ENCODE data around the gene POLR2I. TPM values are rescaled to one million over a fixed set of nuclear protein-coding genes. Genes with fewer than 3 reads are reported as not detected.

Gene POLR2I
- total RNA-seq, 1 experiment from 2014 or later, result 92.2 TPM

DNA sequence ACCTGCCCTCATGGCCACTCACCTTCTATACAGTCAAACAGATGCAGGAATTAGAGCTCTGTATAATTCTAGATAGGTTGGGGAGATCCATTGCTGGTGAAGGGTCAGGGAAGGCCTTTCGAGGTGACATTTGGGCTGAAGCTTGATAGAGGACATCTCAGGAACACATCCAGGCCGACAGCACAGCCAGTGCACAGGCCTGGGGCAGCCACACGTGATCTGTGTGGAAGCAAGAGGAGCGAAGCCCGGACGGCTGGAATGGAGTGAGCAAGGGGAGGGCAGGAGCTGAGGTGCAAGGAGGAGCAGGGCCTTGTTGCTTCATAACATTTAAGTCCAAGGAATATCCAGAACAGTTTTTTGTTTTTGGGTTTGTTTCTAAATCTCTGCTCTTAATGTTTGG is 8.2 kb downstream of the POLR2I start:
- Histone ChIP-seq H3K4me2 (no peak overlapping the region), H3F3A (ENCODE audit: insufficient read depth, low read depth) (no peaks in the 10 kb centered on the region; the same call in 1 of the 2 replicates), H3K4me1 (replicated peaks; ENCODE audit: insufficient read depth) (peaks cover 10% of the 10 kb centered on the region), H3K9me3 (ENCODE audit: insufficient read depth, low read depth) (no peaks in the 10 kb centered on the region), H3K9me2 (ENCODE audit: insufficient read depth) (no peaks in the 10 kb centered on the region), H3K27me3 (ENCODE audit: insufficient read depth, low read depth) (no peaks in the 10 kb centered on the region), H2AFZ (no peak overlapping the region), H3K36me3 (ENCODE audit: low read depth) (no peaks in the 10 kb centered on the region), H4K20me1 (ENCODE audit: insufficient read depth) (no peaks in the 10 kb centered on the region; the same call in 1 of the 2 replicates), H3K27ac (no peak overlapping the region), H3K4me3 (no peak overlapping the region), H3K79me2 (ENCODE audit: low read depth) (no peaks in the 10 kb centered on the region)
- ChIA-PET POLR2A (ENCODE audit: unreplicated experiment) (no interaction called here), CTCF (interaction anchor here (0.6 kb wide), 1 partner anchor 84 kb away, joined by 3 read pairs; no protein-coding TSS in a partner anchor)
- DNase-seq, result no peak
- intact Hi-C loops (cut with micrococcal nuclease; ENCODE audit: unreplicated experiment), result no loop called here
- TF ChIP-seq, protein P1, sequence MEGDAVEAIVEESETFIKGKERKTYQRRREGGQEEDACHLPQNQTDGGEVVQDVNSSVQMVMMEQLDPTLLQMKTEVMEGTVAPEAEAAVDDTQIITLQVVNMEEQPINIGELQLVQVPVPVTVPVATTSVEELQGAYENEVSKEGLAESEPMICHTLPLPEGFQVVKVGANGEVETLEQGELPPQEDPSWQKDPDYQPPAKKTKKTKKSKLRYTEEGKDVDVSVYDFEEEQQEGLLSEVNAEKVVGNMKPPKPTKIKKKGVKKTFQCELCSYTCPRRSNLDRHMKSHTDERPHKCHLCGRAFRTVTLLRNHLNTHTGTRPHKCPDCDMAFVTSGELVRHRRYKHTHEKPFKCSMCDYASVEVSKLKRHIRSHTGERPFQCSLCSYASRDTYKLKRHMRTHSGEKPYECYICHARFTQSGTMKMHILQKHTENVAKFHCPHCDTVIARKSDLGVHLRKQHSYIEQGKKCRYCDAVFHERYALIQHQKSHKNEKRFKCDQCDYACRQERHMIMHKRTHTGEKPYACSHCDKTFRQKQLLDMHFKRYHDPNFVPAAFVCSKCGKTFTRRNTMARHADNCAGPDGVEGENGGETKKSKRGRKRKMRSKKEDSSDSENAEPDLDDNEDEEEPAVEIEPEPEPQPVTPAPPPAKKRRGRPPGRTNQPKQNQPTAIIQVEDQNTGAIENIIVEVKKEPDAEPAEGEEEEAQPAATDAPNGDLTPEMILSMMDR (conservative IDR thresholded peaks at IDR 0.05), result no peak
- TF ChIP-seq EZH2 (IDR thresholded peaks at IDR 0.05; ENCODE audit: low read depth), result no peak
- no TSS peak for BruUV-seq (replicated peaks)

DNA sequence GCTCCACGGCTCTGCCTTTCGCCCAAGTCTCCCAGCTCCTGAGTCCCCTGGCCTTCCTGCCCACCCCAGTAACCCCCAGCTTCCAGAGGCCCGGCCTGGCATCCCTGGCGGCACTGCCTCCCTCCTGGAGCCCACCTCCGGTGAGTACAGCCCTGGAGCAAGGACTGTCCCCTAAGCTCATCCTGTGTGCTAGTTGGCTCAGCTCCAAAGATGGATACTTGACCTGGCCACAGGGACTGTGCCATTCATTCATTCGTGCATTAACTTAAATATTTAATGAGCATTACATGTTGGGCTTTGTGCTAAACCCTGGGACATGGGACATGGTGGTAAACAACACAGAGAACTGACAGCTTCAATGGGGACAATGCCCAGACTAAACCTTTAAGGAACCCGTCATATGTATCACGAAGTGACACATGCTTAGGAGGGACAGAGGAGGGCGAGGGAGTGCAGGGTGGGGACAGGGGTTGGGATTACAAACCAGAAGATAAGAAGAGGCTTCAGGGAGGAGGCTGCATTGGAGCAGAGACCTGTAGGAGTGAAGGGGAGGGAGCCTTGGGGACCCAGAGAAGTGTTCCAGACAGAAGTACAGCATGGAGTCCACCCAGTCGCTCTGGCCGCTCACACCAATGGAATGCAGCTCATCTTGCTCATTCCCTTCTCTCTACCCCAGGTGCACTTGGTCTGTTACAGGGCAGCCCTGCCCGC is 10.7 kb downstream of the POLR2I start:
- H3K9me3 ChIP-seq (ENCODE audit: insufficient read depth, low read depth), result no peaks in the 10 kb centered on the region
- H3K4me2 ChIP-seq, result peak overlapping the region; percentile 40
- DNase-seq, result peak; percentile 61 to 68
- no TSS peak for BruUV-seq (replicated peaks)
- POLR2A ChIA-PET (ENCODE audit: unreplicated experiment), result interaction anchor here (0.5 kb wide), 1 partner anchor 11 kb away, joined by 9 read pairs; the partner anchor contains the start of genes POLR2I and TBCB
- CTCF ChIA-PET, result no interaction called here
- H3F3A ChIP-seq (ENCODE audit: insufficient read depth, low read depth), result no peaks in the 10 kb centered on the region; the same call in 1 of the 2 replicates
- no peaks in the 10 kb centered on the region for H3K36me3 ChIP-seq (ENCODE audit: low read depth)
- intact Hi-C loops (cut with micrococcal nuclease; ENCODE audit: unreplicated experiment), result no loop called here
- H4K20me1 ChIP-seq (ENCODE audit: insufficient read depth), result no peaks in the 10 kb centered on the region; the same call in 1 of the 2 replicates
- no peak overlapping the region for H3K4me3 ChIP-seq
- H3K9me2 ChIP-seq (ENCODE audit: insufficient read depth), result no peaks in the 10 kb centered on the region
- H2AFZ ChIP-seq, result no peak overlapping the region
- no peak overlapping the region for H3K27ac ChIP-seq
- TF ChIP-seq EZH2 (IDR thresholded peaks at IDR 0.05; ENCODE audit: low read depth), result no peak
- TF ChIP-seq, protein P1 (conservative IDR thresholded peaks at IDR 0.05), result no peak
- H3K4me1 ChIP-seq (replicated peaks; ENCODE audit: insufficient read depth), result peaks cover 10% of the 10 kb centered on the region
- H3K27me3 ChIP-seq (ENCODE audit: insufficient read depth, low read depth), result no peaks in the 10 kb centered on the region
- no peaks in the 10 kb centered on the region for H3K79me2 ChIP-seq (ENCODE audit: low read depth)

DNA sequence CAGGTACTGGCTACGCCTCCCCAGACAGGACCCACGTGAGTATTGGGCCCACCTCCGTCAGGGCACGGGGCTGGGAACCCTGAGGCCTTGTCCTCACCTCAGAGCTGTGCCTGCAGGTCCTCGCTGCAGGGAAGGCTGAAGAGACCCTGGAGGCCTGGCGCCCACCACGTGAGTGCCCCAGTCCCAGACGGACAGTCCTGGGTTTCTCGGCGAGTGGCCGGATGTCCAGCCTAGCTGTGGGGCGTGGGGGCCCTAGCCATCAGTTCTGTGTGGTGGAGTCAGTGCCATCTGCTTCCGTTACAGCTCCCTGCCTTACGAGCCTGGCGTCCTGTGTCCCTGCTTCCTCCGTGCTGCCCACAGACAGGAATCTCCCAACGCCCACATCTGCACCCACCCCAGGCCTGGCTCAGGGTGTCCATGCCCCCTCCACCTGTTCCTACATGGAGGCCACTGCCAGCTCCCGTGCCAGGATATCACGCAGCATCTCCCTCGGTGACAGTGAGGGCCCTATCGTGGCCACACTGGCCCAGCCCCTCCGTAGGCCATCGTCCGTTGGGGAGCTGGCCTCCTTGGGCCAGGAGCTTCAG is 11.5 kb downstream of the POLR2I start:
- CTCF ChIA-PET, result no interaction called here
- Histone ChIP-seq H3F3A (ENCODE audit: insufficient read depth, low read depth) (no peaks in the 10 kb centered on the region), H3K4me3 (no peak overlapping the region), H3K36me3 (ENCODE audit: low read depth) (no peaks in the 10 kb centered on the region), H3K27ac (no peak overlapping the region), H3K79me2 (ENCODE audit: low read depth) (no peaks in the 10 kb centered on the region), H3K27me3 (ENCODE audit: insufficient read depth, low read depth) (no peaks in the 10 kb centered on the region), H2AFZ (no peak overlapping the region), H3K9me3 (ENCODE audit: insufficient read depth, low read depth) (no peaks in the 10 kb centered on the region), H3K9me2 (ENCODE audit: insufficient read depth) (no peaks in the 10 kb centered on the region), H3K4me2 (no peak overlapping the region), H3K4me1 (replicated peaks; ENCODE audit: insufficient read depth) (peaks cover 10% of the 10 kb centered on the region), H4K20me1 (ENCODE audit: insufficient read depth) (no peaks in the 10 kb centered on the region; the same call in 1 of the 2 replicates)
- BruUV-seq (replicated peaks), result no TSS peak
- intact Hi-C loops (cut with micrococcal nuclease; ENCODE audit: unreplicated experiment), result no loop called here
- POLR2A ChIA-PET (ENCODE audit: unreplicated experiment), result no interaction called here
- TF ChIP-seq, protein P1 (conservative IDR thresholded peaks at IDR 0.05), result no peak
- no peak for DNase-seq
